Immature natural killer cell (primary cell): ENCODE measurements around the gene OPRL1. TPM values are rescaled to one million over a fixed set of nuclear protein-coding genes. Genes with fewer than 3 reads are reported as not detected.

Source experiments
- DNase-seq, 3 donors: peaks; one replicate each; pipeline ENCODE4 v3.0.0; 2022; ENCODE audit warnings: mixed read lengths in 1 of 3
- H3K27ac Mint-ChIP-seq, 6 donors: one replicate each; pipeline ENCODE4 v1.8.0; 2020; ENCODE audit warnings: mixed read lengths in 6 of 6, mild to moderate bottlenecking in 5 of 6, inconsistent platforms in 4 of 6, moderate library complexity in 3 of 6
- H3K27me3 Mint-ChIP-seq, 3 donors: one replicate each; pipeline ENCODE4 v1.8.0; 2020 to 2021; ENCODE audit warnings: low read depth in 3 of 3, mild to moderate bottlenecking in 3 of 3, mixed read lengths in 3 of 3, moderate library complexity in 3 of 3, inconsistent platforms in 1 of 3
- H3K36me3 Mint-ChIP-seq, 3 donors: one replicate each; pipeline ENCODE4 v1.8.0; 2020; ENCODE audit warnings: mixed read lengths in 3 of 3, inconsistent platforms in 2 of 3, mild to moderate bottlenecking in 2 of 3
- H3K4me1 Mint-ChIP-seq, 2 donors: one replicate each; pipeline ENCODE4 v1.8.0; 2020; ENCODE audit warnings: inconsistent platforms in 2 of 2, mild to moderate bottlenecking in 2 of 2, mixed read lengths in 2 of 2, moderate library complexity in 1 of 2
- H3K4me3 Mint-ChIP-seq, 5 donors: one replicate each; pipeline ENCODE4 v1.8.0; 2020; ENCODE audit warnings: mild to moderate bottlenecking in 5 of 5, mixed read lengths in 5 of 5, inconsistent platforms in 3 of 5, moderate library complexity in 3 of 5
- H3K9me3 Mint-ChIP-seq, 6 donors: one replicate each; pipeline ENCODE4 v1.8.0; 2020; ENCODE audit warnings: mild to moderate bottlenecking in 6 of 6, mixed read lengths in 6 of 6, inconsistent platforms in 4 of 6, moderate library complexity in 3 of 6
- polyA plus RNA-seq, 3 donors: library from polyadenylated mRNA; unstranded; fragments of 300-500 nt; fragmentation: Illumina TruSeq; gene quantifications; one replicate each; pipeline ENCODE4 v1.2.3, GENCODE V29; 2021

Gene OPRL1
- polyA plus RNA-seq, 3 donors from 2014 or later, result 0.48 to 1.3 (median 0.73) TPM

DNA sequence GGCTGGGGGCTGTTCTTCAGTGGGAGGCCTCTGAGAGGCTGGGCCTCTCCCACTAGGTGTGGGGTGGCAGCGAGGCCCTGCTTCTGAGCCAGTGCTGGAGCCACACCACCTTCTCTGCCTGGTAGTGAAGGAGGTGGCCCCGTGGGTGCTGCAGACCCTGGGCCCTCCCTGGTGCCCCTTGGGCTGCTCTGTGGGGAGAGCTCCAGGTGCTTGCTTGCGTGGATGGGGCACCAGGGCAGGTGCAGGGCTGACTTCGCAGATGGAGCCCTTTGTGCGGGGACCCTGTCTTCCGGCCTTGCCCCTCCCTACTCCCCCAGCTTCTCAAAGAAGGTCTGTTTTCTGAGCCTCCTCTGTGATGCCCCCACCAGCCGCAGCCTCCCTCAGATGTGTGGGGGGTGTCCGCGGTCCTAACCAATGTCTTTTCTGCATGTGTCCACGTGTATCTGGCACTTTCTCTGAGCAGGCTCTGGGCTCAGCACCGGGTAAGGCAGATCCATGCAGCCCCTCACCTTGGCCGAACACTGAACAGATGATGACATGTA is 67.1 kb downstream of the OPRL1 start:
- Mint-ChIP-seq H3K4me3 (no peak overlapping the region), H3K27me3 (peaks cover 1 to 10% (median 2%) of the 10 kb centered on the region in 3 donors)
- no peak for DNase-seq

DNA sequence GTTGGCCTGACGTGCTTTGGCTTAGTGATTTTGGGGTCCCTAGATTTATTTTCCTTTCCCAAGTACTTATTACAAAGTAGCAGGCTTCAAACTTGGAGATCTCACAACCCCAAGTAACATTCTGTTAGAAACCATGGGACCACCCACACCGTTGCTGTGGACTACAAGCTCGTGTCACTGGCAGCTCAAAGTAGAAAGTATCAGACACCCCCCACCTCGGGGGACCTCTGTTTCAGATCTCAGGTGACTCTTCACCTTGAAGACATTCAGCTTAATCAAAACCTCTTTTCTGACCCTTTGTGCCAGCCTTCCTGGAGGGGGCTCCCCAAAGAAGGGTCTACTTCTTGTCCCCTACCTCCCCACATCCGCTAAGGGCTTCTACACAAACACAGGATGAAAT is 68.7 kb downstream of the OPRL1 start:
- no peak for DNase-seq
- peaks cover 1 to 8% (median 2%) of the 10 kb centered on the region in 3 donors for H3K27me3 Mint-ChIP-seq
- H3K36me3 Mint-ChIP-seq, result peaks cover 0 to 3% (median 0%) of the 10 kb centered on the region in 3 donors
- H3K27ac Mint-ChIP-seq, result no peak overlapping the region
- H3K4me3 Mint-ChIP-seq, result no peak overlapping the region
- H3K9me3 Mint-ChIP-seq, result peaks cover 0 to 12% (median 2%) of the 10 kb centered on the region in 6 donors
- no peaks in the 10 kb centered on the region for H3K4me1 Mint-ChIP-seq

More for the DNA sequence above, 67.1 kb downstream of the OPRL1 start:
- H3K9me3 Mint-ChIP-seq, result peaks cover 0 to 12% (median 3%) of the 10 kb centered on the region in 6 donors
- H3K36me3 Mint-ChIP-seq, result peaks cover 0 to 3% (median 0%) of the 10 kb centered on the region in 3 donors
- H3K27ac Mint-ChIP-seq, result no peak overlapping the region
- no peaks in the 10 kb centered on the region for H3K4me1 Mint-ChIP-seq

DNA sequence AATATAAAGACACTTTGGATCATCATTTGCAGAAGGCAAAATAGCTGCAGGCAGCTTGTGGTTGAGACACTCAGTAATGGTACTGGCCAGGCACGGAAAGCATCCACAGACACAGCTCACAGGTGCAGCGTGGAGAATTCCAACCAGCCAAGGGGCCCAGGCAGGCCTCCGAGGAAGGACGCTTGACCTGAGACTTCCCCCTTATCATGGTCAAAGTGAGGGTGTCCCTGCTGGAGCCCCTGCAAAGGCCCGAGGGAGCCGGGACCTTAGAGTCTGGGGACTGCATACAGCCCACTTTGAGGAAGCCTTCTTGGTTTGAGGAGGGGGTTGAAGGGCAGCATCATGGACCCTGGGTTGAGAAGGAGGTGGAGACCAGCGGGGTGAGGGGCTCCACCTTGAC is 69.3 kb downstream of the OPRL1 start:
- H3K36me3 Mint-ChIP-seq, result peaks cover 0 to 3% (median 0%) of the 10 kb centered on the region in 3 donors
- H3K27me3 Mint-ChIP-seq, result peaks cover 1 to 8% (median 2%) of the 10 kb centered on the region in 3 donors
- no peak overlapping the region for H3K4me3 Mint-ChIP-seq
- no peak for DNase-seq
- peaks cover 0 to 11% (median 2%) of the 10 kb centered on the region in 6 donors for H3K9me3 Mint-ChIP-seq
- no peak overlapping the region for H3K27ac Mint-ChIP-seq
- no peaks in the 10 kb centered on the region for H3K4me1 Mint-ChIP-seq

DNA sequence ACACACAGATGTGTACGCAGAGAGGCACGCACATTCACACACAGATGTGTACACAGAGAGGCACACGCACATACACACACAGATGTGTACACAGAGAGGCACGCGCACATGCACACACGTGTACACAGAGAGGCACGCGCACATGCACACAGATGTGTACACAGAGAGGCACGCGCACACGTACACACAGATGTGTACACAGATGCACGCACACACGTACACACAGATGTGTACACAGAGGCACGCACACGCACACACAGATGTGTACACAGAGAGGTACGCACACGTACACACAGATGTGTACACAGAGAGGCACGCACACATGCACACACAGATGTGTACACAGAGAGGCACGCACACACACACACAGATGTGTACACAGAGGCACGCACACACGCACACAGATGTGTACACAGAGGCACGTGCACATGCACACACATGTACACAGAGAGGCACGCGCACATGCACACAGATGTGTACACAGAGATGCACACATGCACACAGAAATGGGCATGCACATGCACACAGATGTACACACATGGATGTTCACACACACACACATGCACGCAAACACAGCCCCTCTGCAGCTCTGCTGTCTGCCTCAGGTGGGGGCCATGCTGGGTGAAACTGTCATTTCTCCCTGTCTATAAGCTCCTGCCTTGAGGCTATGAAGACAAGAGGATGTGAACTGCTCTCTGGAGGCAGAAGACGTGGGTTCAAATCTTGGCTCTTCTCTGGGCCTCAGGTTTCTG is 70.1 kb downstream of the OPRL1 start:
- Mint-ChIP-seq H3K27ac (peak overlapping the region in 1 of 6 donors; percentile 67), H3K4me3 (no peak overlapping the region), H3K9me3 (peaks cover 0 to 3% (median 0%) of the 10 kb centered on the region in 6 donors), H3K27me3 (peaks cover 0 to 4% (median 1%) of the 10 kb centered on the region in 3 donors), H3K4me1 (no peaks in the 10 kb centered on the region), H3K36me3 (no peaks in the 10 kb centered on the region)
- DNase-seq, result no peak

Other genes with a start within 250 kb of the OPRL1 start
- gene ZBTB46, start 248.8 kb upstream of the OPRL1 start, polyA plus RNA-seq, result under 1 TPM; 0.16 to 0.32 (median 0.32) TPM
- gene ABHD16B, start 218.6 kb upstream of the OPRL1 start, polyA plus RNA-seq, result under 1 TPM in 1 of 3 donors, not detected in 2; 0.34 TPM
- 10 to 100 TPM; 67.5 to 90.8 (median 79.3) TPM for gene TPD52L2, start 214.8 kb upstream of the OPRL1 start, polyA plus RNA-seq
- 1 to 10 TPM; 1.4 to 8.2 (median 2.9) TPM for gene DNAJC5, start 185.0 kb upstream of the OPRL1 start, polyA plus RNA-seq
- gene UCKL1, start 123.7 kb upstream of the OPRL1 start, polyA plus RNA-seq, result 10 to 100 TPM; 19.3 to 35.5 (median 30.8) TPM
- under 1 TPM in 2 of 3 donors, not detected in 1; 0.36 to 0.63 TPM for gene ZNF512B, start 110.2 kb upstream of the OPRL1 start, polyA plus RNA-seq
- 10 to 100 TPM in 1 of 3 donors, 1 to 10 TPM in 2; 6.5 to 13.2 (median 8.5) TPM for gene SAMD10, start 100.4 kb upstream of the OPRL1 start, polyA plus RNA-seq
- gene PRPF6, start 99.0 kb upstream of the OPRL1 start, polyA plus RNA-seq, result 10 to 100 TPM; 52.6 to 94.4 (median 63.1) TPM
- not detected for gene C20orf204, start 43.9 kb upstream of the OPRL1 start, polyA plus RNA-seq
- not detected for gene SOX18, start 30.4 kb upstream of the OPRL1 start, polyA plus RNA-seq
- gene TCEA2, start 16.9 kb upstream of the OPRL1 start, polyA plus RNA-seq, result 10 to 100 TPM; 18.9 to 26.6 (median 24.1) TPM
- gene RGS19, start 564 bp upstream of the OPRL1 start, polyA plus RNA-seq, result 100 to 1,000 TPM; 124 to 171 (median 132) TPM
- gene LKAAEAR1, start 4.3 kb downstream of the OPRL1 start, polyA plus RNA-seq, result not detected
- gene NPBWR2, start 27.5 kb downstream of the OPRL1 start, polyA plus RNA-seq, result not detected
- not detected for gene MYT1, start 84.4 kb downstream of the OPRL1 start, polyA plus RNA-seq
- 10 to 100 TPM; 43.3 to 65.4 (median 58.2) TPM for gene PCMTD2, start 175.7 kb downstream of the OPRL1 start, polyA plus RNA-seq